Choroid plexus epithelial cell (primary cell): Measurements from ENCODE around the gene TBC1D12.

ENCODE experiments used
- DNase-seq: peaks from one replicate; pipeline ENCODE4 v3.0.0-alpha.2; 2010; ENCODE audit warnings: low read depth
- H3K4me3 ChIP-seq: 2 replicates; pipeline ENCODE4 v1.5.1; 2011; ENCODE audit warnings: low read depth, mild to moderate bottlenecking, control low read depth, low read length, moderate library complexity
- TF ChIP-seq, protein P1 (sequence below): conservative IDR thresholded peaks from 2 replicates; pipeline ENCODE4 v1.5.1; 2011; ENCODE audit warnings: low read depth, mild to moderate bottlenecking, control low read depth, inconsistent platforms, low read length, moderate library complexity

The TBC1D12 gene

DNA sequence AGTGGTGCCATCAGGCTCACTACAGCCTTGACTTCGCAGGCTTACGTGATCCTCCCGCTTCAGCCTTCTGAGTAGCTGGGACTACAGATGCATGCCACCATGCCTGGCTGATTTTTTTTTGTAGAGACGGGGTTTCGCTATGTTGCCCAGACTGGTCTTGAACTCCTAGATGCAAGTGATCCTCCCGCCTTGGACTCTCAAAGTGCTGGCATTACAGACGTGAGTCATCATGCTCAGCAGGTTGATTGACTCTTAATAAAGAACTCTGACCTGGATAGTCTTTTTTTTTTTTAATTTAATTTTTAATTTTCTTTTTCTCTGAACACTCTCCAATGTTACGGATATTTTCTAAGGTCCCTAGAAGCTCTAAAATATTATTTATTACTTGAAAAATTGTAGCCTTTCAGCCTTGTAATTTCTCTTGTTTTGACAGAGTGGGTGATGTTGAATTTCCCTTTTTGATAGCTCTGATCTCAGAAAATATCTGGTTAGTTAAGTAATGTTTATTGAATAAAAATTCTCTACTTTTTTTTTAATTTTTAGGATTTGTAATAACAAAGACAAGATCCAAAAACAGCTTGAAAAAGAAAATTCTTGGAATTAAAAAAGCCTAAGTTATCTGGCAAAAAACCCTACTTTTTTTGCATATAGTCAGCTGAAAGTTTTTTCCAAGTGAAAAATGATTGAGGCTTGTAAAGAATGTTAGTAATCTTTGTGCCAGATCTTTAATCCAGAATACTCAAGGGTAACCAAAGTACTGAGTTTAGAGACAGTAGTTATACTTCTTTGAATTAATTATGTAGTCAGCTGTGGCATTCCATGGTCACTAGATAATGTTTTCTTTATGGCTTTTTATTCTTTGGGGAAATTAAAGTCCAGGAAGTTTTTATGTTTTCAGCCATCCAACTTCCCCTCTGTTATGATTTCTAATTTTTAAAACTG is 26.7 kb downstream of the TBC1D12 start:
- TF ChIP-seq, protein P1, sequence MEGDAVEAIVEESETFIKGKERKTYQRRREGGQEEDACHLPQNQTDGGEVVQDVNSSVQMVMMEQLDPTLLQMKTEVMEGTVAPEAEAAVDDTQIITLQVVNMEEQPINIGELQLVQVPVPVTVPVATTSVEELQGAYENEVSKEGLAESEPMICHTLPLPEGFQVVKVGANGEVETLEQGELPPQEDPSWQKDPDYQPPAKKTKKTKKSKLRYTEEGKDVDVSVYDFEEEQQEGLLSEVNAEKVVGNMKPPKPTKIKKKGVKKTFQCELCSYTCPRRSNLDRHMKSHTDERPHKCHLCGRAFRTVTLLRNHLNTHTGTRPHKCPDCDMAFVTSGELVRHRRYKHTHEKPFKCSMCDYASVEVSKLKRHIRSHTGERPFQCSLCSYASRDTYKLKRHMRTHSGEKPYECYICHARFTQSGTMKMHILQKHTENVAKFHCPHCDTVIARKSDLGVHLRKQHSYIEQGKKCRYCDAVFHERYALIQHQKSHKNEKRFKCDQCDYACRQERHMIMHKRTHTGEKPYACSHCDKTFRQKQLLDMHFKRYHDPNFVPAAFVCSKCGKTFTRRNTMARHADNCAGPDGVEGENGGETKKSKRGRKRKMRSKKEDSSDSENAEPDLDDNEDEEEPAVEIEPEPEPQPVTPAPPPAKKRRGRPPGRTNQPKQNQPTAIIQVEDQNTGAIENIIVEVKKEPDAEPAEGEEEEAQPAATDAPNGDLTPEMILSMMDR, result no peak
- DNase-seq, result peak; percentile 50

GRCh38 chr10:94430701-94431100 is 28.4 kb downstream of the TBC1D12 start:
- peak; percentile 21 for DNase-seq
- TF ChIP-seq, protein P1, result no peak
- no peak overlapping the region for H3K4me3 ChIP-seq

More for the DNA sequence above, 26.7 kb downstream of the TBC1D12 start:
- no peak overlapping the region for H3K4me3 ChIP-seq

DNA sequence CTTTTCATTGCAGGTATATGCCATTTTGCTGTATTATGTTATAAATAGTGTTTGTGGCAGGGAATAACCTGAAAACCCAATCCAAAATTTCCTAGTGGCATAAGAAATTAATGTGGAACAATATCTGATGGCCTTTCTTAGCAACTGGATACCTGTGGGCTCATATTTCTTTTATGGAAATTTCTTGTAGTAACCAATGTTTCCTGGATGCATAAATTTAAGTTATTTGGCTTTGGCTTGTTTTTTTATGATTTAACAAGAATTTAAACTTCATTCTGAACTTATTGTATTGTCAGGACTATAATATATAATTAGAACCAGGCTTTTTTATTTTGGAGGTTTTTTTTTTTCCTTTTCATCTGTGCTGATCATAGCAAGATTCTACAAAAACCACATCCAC is 30.1 kb downstream of the TBC1D12 start:
- DNase-seq, result no peak
- H3K4me3 ChIP-seq, result no peak overlapping the region
- TF ChIP-seq, protein P1, result no peak

- DNase-seq, result peak; percentile 47
- no peak overlapping the region for H3K4me3 ChIP-seq
- TF ChIP-seq, protein P1, result peak; percentile 44
Observed at GRCh38 chr10:94439275-94439861, 37.0 kb downstream of the TBC1D12 start.

- TF ChIP-seq, protein P1, result no peak
- no peak for DNase-seq
Observed at GRCh38 chr10:94440096-94440495, 37.8 kb downstream of the TBC1D12 start.

DNA sequence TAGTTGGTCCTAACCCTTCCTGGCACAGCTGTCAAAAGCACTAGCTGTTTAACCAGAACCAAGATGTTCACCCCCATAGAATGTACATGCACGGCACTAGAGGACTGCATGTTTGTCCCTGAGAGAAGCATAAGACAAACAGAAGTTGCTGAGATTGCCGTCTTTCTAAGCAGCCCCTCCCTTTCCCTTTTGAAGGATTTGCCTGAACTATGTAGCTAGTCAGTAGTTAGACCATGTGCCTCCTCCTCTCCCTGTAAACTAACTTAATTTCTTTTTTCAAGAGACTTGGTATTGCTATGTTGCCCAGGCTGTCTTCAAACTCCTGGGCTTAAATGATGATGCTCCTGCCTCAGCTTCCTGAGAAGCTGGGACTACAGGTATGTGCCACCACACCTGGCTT is 40.7 kb downstream of the TBC1D12 start:
- H3K4me3 ChIP-seq, result no peak overlapping the region
- TF ChIP-seq, protein P1, result no peak
- no peak for DNase-seq

More at GRCh38 chr10:94440096-94440495, 37.8 kb downstream of the TBC1D12 start:
- no peak overlapping the region for H3K4me3 ChIP-seq
